Heart left ventricle (tissue), 16 donors: ENCODE measurements around the gene RPS18. TPM values are rescaled to one million over a fixed set of nuclear protein-coding genes. Genes with fewer than 3 reads are reported as not detected.

ENCODE experiments used
- ATAC-seq, 4 donors: fragments of 200-7000 bp; cut with Tn5 transposase; one replicate each; pipeline ENCODE4 v1.9.1; 2020 to 2022; ENCODE audit warnings: moderate library complexity in 4 of 4, mild to moderate bottlenecking in 3 of 4, moderate number of reproducible peaks in 1 of 4
- DNase-seq, 5 donors: peaks; one replicate each; pipeline ENCODE4 v3.0.0-alpha.2; 2020
- H3K27ac ChIP-seq, 12 donors: fragments of 200-600 bp; sonication (generic) in 4 of 12; one replicate each; pipeline versions ENCODE4 v1.5.0 to v1.8.0; 2016 to 2022; ENCODE audit warnings: mild to moderate bottlenecking in 2 of 12
- H3K27me3 ChIP-seq, 9 donors: fragments of 200-600 bp; sonication (generic) in 2 of 9; one replicate each; pipeline versions ENCODE4 v1.5.1 to v1.8.0; 2016 to 2022; ENCODE audit warnings: mild to moderate bottlenecking in 3 of 9
- H3K36me3 ChIP-seq, 9 donors: fragments of 200-600 bp; sonication (generic) in 2 of 9; one replicate each; pipeline versions ENCODE4 v1.5.0 to v1.8.0; 2018 to 2022; ENCODE audit warnings: mild to moderate bottlenecking in 2 of 9
- H3K4me1 ChIP-seq, 12 donors: fragments of 200-600 bp; sonication (generic) in 4 of 12; one replicate each; pipeline versions ENCODE4 v1.5.0 to v1.8.0; 2016 to 2022; ENCODE audit warnings: mild to moderate bottlenecking in 3 of 12
- H3K4me3 ChIP-seq, 12 donors: fragments of 200-600 bp; sonication (generic) in 4 of 12; one replicate each; pipeline versions ENCODE4 v1.5.0 to v1.8.0; 2017 to 2022; ENCODE audit warnings: mild to moderate bottlenecking in 9 of 12, moderate library complexity in 4 of 12
- H3K9me3 ChIP-seq, 12 donors: fragments of 200-600 bp; sonication (generic) in 4 of 12; one replicate each; pipeline versions ENCODE4 v1.5.0 to v1.8.0; 2016 to 2022; ENCODE audit warnings: mild to moderate bottlenecking in 1 of 12
- CTCF ChIP-seq, 12 donors: fragments of 200-600 bp; sonication (generic) in 4 of 12; IDR thresholded peaks; one replicate each; pipeline versions ENCODE4 v1.5.0 to v1.8.0; 2018 to 2022; ENCODE audit warnings: antibody characterized with exemption in 12 of 12, mild to moderate bottlenecking in 5 of 12
- POLR2A ChIP-seq, 2 donors: fragments of 450-650 bp; IDR thresholded peaks; one replicate each; pipeline ENCODE4 v1.6.1; 2017; ENCODE audit warnings: antibody characterized with exemption in 2 of 2, mild to moderate bottlenecking in 2 of 2, moderate library complexity in 2 of 2
- WGBS, 4 donors: extraction: QIAGEN DNeasy Blood & Tissue Kit in 2 of 4; methylation state at CpG; one replicate each; pipeline versions ENCODE4 v1.1.5 to v1.1.7; 2013 to 2018; 5-methylcytosine and 5-hydroxymethylcytosine counted together
- intact Hi-C, 10 donors: fragments of 100-400 bp; cut with DNase I; formaldehyde crosslinking; loops; one replicate each; pipeline versions ENCODE4 v1.11.1 to v1.14.2; 2022
- polyA plus RNA-seq, 2 donors: library from polyadenylated mRNA; stranded (reverse); fragments of 200-250 nt; gene quantifications; one replicate each; pipeline ENCODE4 v1.2.3, GENCODE V29; 2013
- total RNA-seq, 9 donors: library from RNA; depleted of rRNA in 2 of 9; stranded (reverse); fragments of >200 nt in 2 of 9; fragmentation: NEBNext Ultra II Directional in 3 of 9; extraction: Animal tissue kit (Norgen Biotek cat#: 25700) in 3 of 9; gene quantifications; one replicate each; pipeline versions ENCODE4 v1.1.0 to v1.2.4, GENCODE V29; 2016 to 2023
- donor health status: ischemic (EF 13 %, LVEDD 7.1; RV severe dilation, severe dysfunction).
- donor health status: healthy with polysubstance abuse.
- donor health status: DM: no; HTN: yes; CAD: no.
- donor health status: DM: no; HTN: no; CAD: no.
- donor health status: ischemic (EF 25% LVEDD 6.9; RV normal size, moderate dysfunction).
- donor health status: ischemic (EF 25% LVEDD 5.7; RV mildly dilated, moderate dysfunction).
- donor health status: healthy.
- donor health status: DM: yes; HTN: yes; CAD: no.
- donor health status: ischemic (EF 35%, LVEDD 5.7; RV mildly dilated, moderate dysfunction).
- donor health status: nonischemic (EF 11% LVEDD 7.7; RV severe dilation, severe dysfunction).
- donor health status: DM: yes; HTN: yes; CAD: no.
- donor health status: PGD.
- donor health status: ischemic (EF 29% LVEDD 5.4; RV normal size, mild dysfunction).
- donor health status: nonischemic (EF 23%, LVEDD 6.1; RV moderate dilation, normal function).

RPS18 gene
- total and polyA plus RNA-seq, 11 donors: 685 to 3,458 (median 1,145) TPM

- Histone ChIP-seq H3K4me1 (peaks cover 0 to 36% (median 25%) of the 10 kb centered on the region in 12 donors), H3K36me3 (peaks cover 0 to 65% (median 54%) of the 10 kb centered on the region in 9 donors), H3K27me3 (no peaks in the 10 kb centered on the region), H3K9me3 (no peaks in the 10 kb centered on the region), H3K4me3 (peak overlapping the region in 11 of 12 donors; percentile 63 to 100 (median 84)), H3K27ac (peak overlapping the region in 11 of 12 donors; percentile 95 to 99 (median 99))
- intact Hi-C loops: no loop called here
- DNase-seq (no peak), ATAC-seq (no peak)
- no peak for TF ChIP-seq POLR2A (IDR thresholded peaks at IDR 0.05)
- TF ChIP-seq CTCF (IDR thresholded peaks at IDR 0.05): no peak
- 68 to 81% (median 71%) methylated on average over 12 of the region's 12 CpGs for WGBS, 4 donors
These were observed 25.0 kb downstream of the RPS18 start for GRCh38 chr6:33296797-33297405.

GRCh38 chr6:33297406-33297955, 25.6 kb downstream of the RPS18 start:
- peak overlapping the region; percentile 63 to 100 (median 84) for H3K4me3 ChIP-seq
- DNase-seq (peak in 1 of 5 donors; percentile 66), ATAC-seq (no peak)
- H3K36me3 ChIP-seq: peaks cover 0 to 65% (median 50%) of the 10 kb centered on the region in 9 donors
- TF ChIP-seq CTCF (IDR thresholded peaks at IDR 0.05) (no peak), POLR2A (IDR thresholded peaks at IDR 0.05) (no peak)
- H3K27ac ChIP-seq: peak overlapping the region; percentile 88 to 99 (median 98)
- intact Hi-C loops: no loop called here
- H3K4me1 ChIP-seq: peaks cover 0 to 36% (median 25%) of the 10 kb centered on the region in 12 donors
- H3K9me3 ChIP-seq: no peaks in the 10 kb centered on the region
- WGBS, 4 donors: 19 to 21% (median 20%) methylated on average over 15 to 16 of the region's 16 CpGs
- no peaks in the 10 kb centered on the region for H3K27me3 ChIP-seq

- H3K4me1 ChIP-seq: peaks cover 0 to 36% (median 25%) of the 10 kb centered on the region in 12 donors
- H3K9me3 ChIP-seq: no peaks in the 10 kb centered on the region
- peak overlapping the region; percentile 88 to 99 (median 98) for H3K27ac ChIP-seq
- intact Hi-C loops: loop anchor here in 2 of 10 donors (2.0 kb wide), 2 partner anchors 15 to 17 kb away; partner anchors contain the start of gene TAPBP (in 1 of the 2)
- ATAC-seq: peak; percentile 3 to 41 (median 35)
- peak overlapping the region; percentile 63 to 100 (median 84) for H3K4me3 ChIP-seq
- peak in 1 of 2 donors; percentile 31 for TF ChIP-seq POLR2A (IDR thresholded peaks at IDR 0.05)
- TF ChIP-seq CTCF (IDR thresholded peaks at IDR 0.05): peak in 1 of 12 donors; percentile 17
- 1 to 2% (median 1%) methylated on average over 39 to 42 of the region's 42 CpGs for WGBS, 4 donors
- H3K27me3 ChIP-seq: no peaks in the 10 kb centered on the region
- DNase-seq: peak; percentile 71 to 78 (median 74)
- peaks cover 0 to 65% (median 50%) of the 10 kb centered on the region in 9 donors for H3K36me3 ChIP-seq
These were observed 26.3 kb downstream of the RPS18 start for GRCh38 chr6:33297956-33298772.
